CD14-positive monocyte (primary cell): ENCODE data around the gene SH3BP5L. TPM values are rescaled to one million over a fixed set of nuclear protein-coding genes. Genes with fewer than 3 reads are reported as not detected.

Source experiments
- DNase-seq, 3 donors: peaks; one replicate each; pipeline ENCODE4 v3.0.0-alpha.2; 2011 to 2022
- H2AFZ ChIP-seq: 2 replicates; pipeline ENCODE4 v1.6.0; 2012; ENCODE audit warnings: mild to moderate bottlenecking, low read depth, low read length, inconsistent platforms; ENCODE audit not compliant: insufficient read depth, poor library complexity, severe bottlenecking
- H3K27ac ChIP-seq, 2 donors: 1 replicate in 1 of 2; 2 replicates in 1 of 2; pipeline ENCODE4 v1.5.1; 2012 to 2013; ENCODE audit warnings: low read length in 2 of 2, control low read depth in 1 of 2, inconsistent platforms in 1 of 2, low read depth in 1 of 2, mild to moderate bottlenecking in 1 of 2
- H3K27me3 ChIP-seq, 2 donors: one replicate each; pipeline versions ENCODE4 v1.6.0 to v1.6.1; 2011 to 2013; ENCODE audit warnings: low read length in 2 of 2; ENCODE audit not compliant: control insufficient read depth in 2 of 2, insufficient read depth in 2 of 2
- H3K36me3 ChIP-seq, 2 donors: replicated peaks in 1 of 2; 1 replicate in 1 of 2; 2 replicates in 1 of 2; pipeline versions ENCODE4 v1.5.1 to v1.6.1; 2012 to 2013; ENCODE audit warnings: low read length in 2 of 2, control low read depth in 1 of 2, inconsistent platforms in 1 of 2, mild to moderate bottlenecking in 1 of 2; ENCODE audit not compliant: insufficient read depth in 2 of 2, control insufficient read depth in 1 of 2
- H3K4me1 ChIP-seq, 2 donors: 1 replicate in 1 of 2; 2 replicates in 1 of 2; pipeline versions ENCODE4 v1.5.1 to v1.6.1; 2012 to 2013; ENCODE audit warnings: low read length in 2 of 2, control low read depth in 1 of 2, inconsistent platforms in 1 of 2, mild to moderate bottlenecking in 1 of 2, moderate library complexity in 1 of 2; ENCODE audit not compliant: insufficient read depth in 2 of 2, control insufficient read depth in 1 of 2
- H3K4me2 ChIP-seq: replicated peaks from 2 replicates; pipeline ENCODE3; 2012; ENCODE audit warnings: low read length, moderate library complexity, mild to moderate bottlenecking; ENCODE audit not compliant: poor library complexity, severe bottlenecking; ENCODE audit errors: extremely low read depth
- H3K4me3 ChIP-seq, 3 experiments: fragments of 200-600 bp in 1 of 3; sonication (generic) in 1 of 3; replicated peaks in 1 of 3; 1 replicate in 2 of 3; 2 replicates in 1 of 3; pipeline ENCODE4 v1.5.1; 2011 to 2013; ENCODE audit warnings: low read length in 3 of 3, mild to moderate bottlenecking in 3 of 3, control low read depth in 2 of 3, low read depth in 2 of 3, inconsistent platforms in 1 of 3, moderate library complexity in 1 of 3
- H3K79me2 ChIP-seq: 2 replicates; pipeline ENCODE4 v1.6.0; 2012; ENCODE audit warnings: mild to moderate bottlenecking, control low read depth, inconsistent platforms, low read length, moderate library complexity; ENCODE audit not compliant: insufficient read depth
- H3K9ac ChIP-seq: 2 replicates; pipeline ENCODE4 v1.6.0; 2017; ENCODE audit warnings: low read length, mild to moderate bottlenecking; ENCODE audit not compliant: insufficient read depth, poor library complexity, severe bottlenecking
- H3K9me3 ChIP-seq, 2 donors: replicated peaks in 1 of 2; 1 replicate in 1 of 2; 2 replicates in 1 of 2; pipeline versions ENCODE4 v1.5.1 to v1.6.1; 2012 to 2013; ENCODE audit warnings: low read length in 2 of 2, control low read depth in 1 of 2; ENCODE audit not compliant: control insufficient read depth in 1 of 2, insufficient read depth in 1 of 2
- H4K20me1 ChIP-seq: 2 replicates; pipeline ENCODE4 v1.6.0; 2012; ENCODE audit warnings: mild to moderate bottlenecking, low read length, control low read depth, moderate library complexity; ENCODE audit not compliant: insufficient read depth
- H3K27ac Mint-ChIP-seq, 7 donors: one replicate each; pipeline ENCODE4 v1.8.0; 2020; ENCODE audit warnings: mild to moderate bottlenecking in 7 of 7, mixed read lengths in 7 of 7, moderate library complexity in 6 of 7, inconsistent platforms in 2 of 7
- H3K27me3 Mint-ChIP-seq, 3 donors: one replicate each; pipeline ENCODE4 v1.8.0; 2021 to 2022; ENCODE audit warnings: low read depth in 3 of 3, mild to moderate bottlenecking in 3 of 3, mixed read lengths in 3 of 3, moderate library complexity in 3 of 3, inconsistent platforms in 1 of 3
- H3K36me3 Mint-ChIP-seq, 2 donors: one replicate each; pipeline ENCODE4 v1.8.0; 2020; ENCODE audit warnings: mixed read lengths in 2 of 2, inconsistent platforms in 1 of 2, mild to moderate bottlenecking in 1 of 2
- H3K4me1 Mint-ChIP-seq: one replicate; pipeline ENCODE4 v1.8.0; 2020; ENCODE audit warnings: mild to moderate bottlenecking, mixed read lengths
- H3K4me3 Mint-ChIP-seq, 2 donors: one replicate each; pipeline ENCODE4 v1.8.0; 2020; ENCODE audit warnings: mild to moderate bottlenecking in 2 of 2, mixed read lengths in 2 of 2, moderate library complexity in 1 of 2
- H3K9me3 Mint-ChIP-seq, 7 donors: one replicate each; pipeline ENCODE4 v1.8.0; 2020 to 2022; ENCODE audit warnings: mixed read lengths in 7 of 7, mild to moderate bottlenecking in 6 of 7, moderate library complexity in 6 of 7, inconsistent platforms in 2 of 7
- WGBS: methylation state at CpG from one replicate; pipeline ENCODE4 v1.1.5; 2013; ENCODE audit warnings: missing lambda C conversion rate; ENCODE audit not compliant: insufficient coverage; 5-methylcytosine and 5-hydroxymethylcytosine counted together
- intact Hi-C, 2 donors: fragments of 100-400 bp; cut with micrococcal nuclease; formaldehyde crosslinking; loops; one replicate each; pipeline versions ENCODE4 v1.15.0 to v1.15.1; 2023
- polyA plus RNA-seq, 3 donors: library from polyadenylated mRNA; depleted of rRNA in 1 of 3; unstranded in 2 of 3; stranded (reverse) in 1 of 3; fragments of 300-500 nt in 2 of 3; fragments of >200 nt in 1 of 3; fragmentation: Illumina TruSeq in 2 of 3; gene quantifications; 1 replicate in 2 of 3; 2 replicates in 1 of 3; pipeline ENCODE4 v1.2.3, GENCODE V29; 2012 to 2021
- TF ChIP-seq, protein P1 (sequence below): fragments of 200-600 bp; IDR thresholded peaks from one replicate; pipeline ENCODE4 v1.8.0; 2022; ENCODE audit warnings: antibody characterized with exemption, mild to moderate bottlenecking

SH3BP5L gene
- polyA plus RNA-seq, 3 donors: 4.0 to 15.7 (median 4.3) TPM

DNA sequence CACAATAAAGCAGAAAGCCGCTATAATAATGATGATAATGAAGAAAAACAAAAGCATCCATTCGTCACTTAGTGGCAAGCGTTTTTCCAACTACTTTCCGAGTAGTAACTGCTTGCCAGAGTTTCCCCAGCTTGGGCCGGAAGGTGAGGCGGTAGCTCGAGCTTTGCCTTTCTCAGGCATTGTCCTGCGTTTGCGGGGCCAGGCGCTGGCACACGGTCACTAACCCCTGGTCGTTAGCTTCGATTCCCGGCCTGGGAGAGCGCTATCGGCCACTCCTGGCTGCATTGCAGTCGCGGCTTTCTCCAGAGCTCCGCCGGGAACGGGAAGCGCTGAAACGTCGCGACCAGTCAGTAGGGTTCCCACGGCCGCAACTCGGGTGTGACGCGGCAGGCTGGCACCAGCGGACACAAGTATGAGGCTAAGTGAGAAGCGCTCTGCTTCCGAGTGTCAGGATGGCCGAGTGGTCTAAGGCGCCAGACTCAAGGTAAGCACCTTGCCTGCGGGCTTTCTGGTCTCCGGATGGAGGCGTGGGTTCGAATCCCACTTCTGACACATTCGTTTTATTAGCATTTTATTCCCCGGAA lies 47.8 kb upstream of the SH3BP5L start:
- H3K36me3 ChIP-seq: no peaks in the 10 kb centered on the region
- H2AFZ ChIP-seq: peak overlapping the region; percentile 93
- no peaks in the 10 kb centered on the region for H3K9me3 ChIP-seq
- H3K27me3 ChIP-seq: no peaks in the 10 kb centered on the region
- peak; percentile 93 to 95 (median 94) for DNase-seq
- H3K27ac ChIP-seq: peak overlapping the region; percentile 92
- Mint-ChIP-seq H3K27ac (peak overlapping the region; percentile 92 to 98 (median 97)), H3K27me3 (peaks cover 0 to 3% (median 0%) of the 10 kb centered on the region in 3 donors), H3K4me1 (peaks cover 18% of the 10 kb centered on the region), H3K9me3 (no peaks in the 10 kb centered on the region), H3K36me3 (no peaks in the 10 kb centered on the region), H3K4me3 (peak overlapping the region; percentile 91 to 95)
- WGBS: 0% methylated on average over 33 of the region's 41 CpGs
- peak overlapping the region; percentile 91 for H3K4me2 ChIP-seq
- no peaks in the 10 kb centered on the region for H4K20me1 ChIP-seq
- TF ChIP-seq, protein P1, sequence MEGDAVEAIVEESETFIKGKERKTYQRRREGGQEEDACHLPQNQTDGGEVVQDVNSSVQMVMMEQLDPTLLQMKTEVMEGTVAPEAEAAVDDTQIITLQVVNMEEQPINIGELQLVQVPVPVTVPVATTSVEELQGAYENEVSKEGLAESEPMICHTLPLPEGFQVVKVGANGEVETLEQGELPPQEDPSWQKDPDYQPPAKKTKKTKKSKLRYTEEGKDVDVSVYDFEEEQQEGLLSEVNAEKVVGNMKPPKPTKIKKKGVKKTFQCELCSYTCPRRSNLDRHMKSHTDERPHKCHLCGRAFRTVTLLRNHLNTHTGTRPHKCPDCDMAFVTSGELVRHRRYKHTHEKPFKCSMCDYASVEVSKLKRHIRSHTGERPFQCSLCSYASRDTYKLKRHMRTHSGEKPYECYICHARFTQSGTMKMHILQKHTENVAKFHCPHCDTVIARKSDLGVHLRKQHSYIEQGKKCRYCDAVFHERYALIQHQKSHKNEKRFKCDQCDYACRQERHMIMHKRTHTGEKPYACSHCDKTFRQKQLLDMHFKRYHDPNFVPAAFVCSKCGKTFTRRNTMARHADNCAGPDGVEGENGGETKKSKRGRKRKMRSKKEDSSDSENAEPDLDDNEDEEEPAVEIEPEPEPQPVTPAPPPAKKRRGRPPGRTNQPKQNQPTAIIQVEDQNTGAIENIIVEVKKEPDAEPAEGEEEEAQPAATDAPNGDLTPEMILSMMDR: no peak
- intact Hi-C loops: no loop called here
- peaks cover 16 to 19% of the 10 kb centered on the region in 2 donors for H3K4me1 ChIP-seq
- peak overlapping the region; percentile 65 to 94 (median 71) for H3K4me3 ChIP-seq
- peak overlapping the region; percentile 79 for H3K9ac ChIP-seq
- no peaks in the 10 kb centered on the region for H3K79me2 ChIP-seq

DNA sequence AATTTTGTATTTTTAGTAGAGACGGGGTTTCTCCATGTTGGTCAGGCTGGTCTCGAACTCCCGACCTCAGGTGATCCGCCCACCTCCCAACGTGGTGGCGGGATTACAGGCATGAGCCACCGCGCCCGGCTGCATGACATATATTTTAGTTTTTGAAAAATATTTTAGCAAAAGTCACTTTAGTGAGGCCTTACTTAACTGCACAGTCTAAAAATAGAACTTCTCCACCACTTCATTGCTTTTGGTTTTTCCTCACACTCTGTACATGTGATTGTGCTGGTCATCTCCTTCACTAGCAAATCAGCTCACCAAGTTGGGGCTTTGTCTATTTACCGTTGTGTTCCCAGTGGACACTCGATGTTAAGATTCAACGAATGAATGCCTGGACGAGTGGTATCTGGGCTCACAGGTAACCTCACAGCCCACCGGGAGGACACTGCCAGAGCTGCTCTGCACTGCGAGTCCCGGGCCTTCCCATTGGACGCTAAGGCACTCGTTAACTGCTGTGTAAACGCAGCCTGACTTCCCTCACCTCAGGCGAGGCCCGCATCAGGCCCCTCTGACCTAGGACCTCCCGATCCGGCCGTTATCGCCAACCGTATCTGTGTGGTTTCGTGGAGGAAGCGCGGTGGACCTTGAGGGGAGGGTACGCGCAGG lies 47.2 kb upstream of the SH3BP5L start:
- Histone ChIP-seq H3K9me3 (no peaks in the 10 kb centered on the region), H2AFZ (peak overlapping the region; percentile 93), H3K9ac (peak overlapping the region; percentile 79), H3K79me2 (no peaks in the 10 kb centered on the region), H3K4me2 (peak overlapping the region; percentile 91), H3K27ac (peak overlapping the region; percentile 92), H3K36me3 (no peaks in the 10 kb centered on the region), H3K4me3 (peak overlapping the region; percentile 65 to 94 (median 71)), H4K20me1 (no peaks in the 10 kb centered on the region), H3K27me3 (no peaks in the 10 kb centered on the region), H3K4me1 (peaks cover 16 to 19% of the 10 kb centered on the region in 2 donors)
- 0% methylated on average over 12 of the region's 31 CpGs for WGBS
- peak; percentile 30 to 59 (median 49) for DNase-seq
- Mint-ChIP-seq H3K36me3 (no peaks in the 10 kb centered on the region), H3K27ac (peak overlapping the region; percentile 92 to 98 (median 97)), H3K4me1 (peaks cover 18% of the 10 kb centered on the region), H3K27me3 (peaks cover 0 to 3% (median 0%) of the 10 kb centered on the region in 3 donors), H3K9me3 (no peaks in the 10 kb centered on the region), H3K4me3 (peak overlapping the region; percentile 91 to 95)
- TF ChIP-seq, protein P1: no peak
- intact Hi-C loops: no loop called here
